Measurements from ENCODE around the gene VASP. TPM values are rescaled to one million over a fixed set of nuclear protein-coding genes. Genes with fewer than 3 reads are reported as not detected.

The VASP gene
- total and polyA plus RNA-seq, 2 donors: 61.2 to 138 TPM

DNA sequence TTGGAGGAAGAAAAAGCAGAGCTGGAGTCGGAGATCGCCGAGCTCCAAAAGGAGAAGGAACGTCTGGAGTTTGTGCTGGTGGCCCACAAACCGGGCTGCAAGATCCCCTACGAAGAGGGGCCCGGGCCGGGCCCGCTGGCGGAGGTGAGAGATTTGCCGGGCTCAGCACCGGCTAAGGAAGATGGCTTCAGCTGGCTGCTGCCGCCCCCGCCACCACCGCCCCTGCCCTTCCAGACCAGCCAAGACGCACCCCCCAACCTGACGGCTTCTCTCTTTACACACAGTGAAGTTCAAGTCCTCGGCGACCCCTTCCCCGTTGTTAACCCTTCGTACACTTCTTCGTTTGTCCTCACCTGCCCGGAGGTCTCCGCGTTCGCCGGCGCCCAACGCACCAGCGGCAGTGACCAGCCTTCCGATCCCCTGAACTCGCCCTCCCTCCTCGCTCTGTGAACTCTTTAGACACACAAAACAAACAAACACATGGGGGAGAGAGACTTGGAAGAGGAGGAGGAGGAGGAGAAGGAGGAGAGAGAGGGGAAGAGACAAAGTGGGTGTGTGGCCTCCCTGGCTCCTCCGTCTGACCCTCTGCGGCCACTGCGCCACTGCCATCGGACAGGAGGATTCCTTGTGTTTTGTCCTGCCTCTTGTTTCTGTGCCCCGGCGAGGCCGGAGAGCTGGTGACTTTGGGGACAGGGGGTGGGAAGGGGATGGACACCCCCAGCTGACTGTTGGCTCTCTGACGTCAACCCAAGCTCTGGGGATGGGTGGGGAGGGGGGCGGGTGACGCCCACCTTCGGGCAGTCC, 34.5 kb upstream of the VASP start:
- no peak overlapping the region for H3K27ac ChIP-seq (ENCODE audit: low read depth in 1 of 2, low read length in 1 of 2)
- no peak for DNase-seq (ENCODE audit: low read depth in 6 of 9, low spot score in 9 of 9)

DNA sequence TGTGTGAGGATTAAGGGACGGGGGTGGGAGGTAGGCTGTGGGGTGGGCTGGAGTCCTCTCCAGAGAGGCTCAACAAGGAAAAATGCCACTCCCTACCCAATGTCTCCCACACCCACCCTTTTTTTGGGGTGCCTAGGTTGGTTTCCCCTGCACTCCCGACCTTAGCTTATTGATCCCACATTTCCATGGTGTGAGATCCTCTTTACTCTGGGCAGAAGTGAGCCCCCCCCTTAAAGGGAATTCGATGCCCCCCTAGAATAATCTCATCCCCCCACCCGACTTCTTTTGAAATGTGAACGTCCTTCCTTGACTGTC, 34.0 kb upstream of the VASP start:
- peaks cover 0 to 24% of the 10 kb centered on the region in 2 donors for H3K9me3 ChIP-seq (ENCODE audit: control insufficient read depth in 2 of 2, insufficient read depth in 1 of 2, low read length in 1 of 2)
- 37% methylated on average over 5 of the region's 5 CpGs for WGBS
- no peak overlapping the region for H3K4me3 ChIP-seq (ENCODE audit: low read length in 2 of 2)
- H3K36me3 ChIP-seq (ENCODE audit: control insufficient read depth in 2 of 2, insufficient read depth in 2 of 2, low read length in 1 of 2): no peaks in the 10 kb centered on the region
- H3K27me3 ChIP-seq (ENCODE audit: control insufficient read depth in 2 of 2, insufficient read depth in 1 of 2, low read length in 1 of 2): peaks cover 48 to 96% of the 10 kb centered on the region in 2 donors
- peaks cover 13 to 39% of the 10 kb centered on the region in 2 donors for H3K4me1 ChIP-seq (ENCODE audit: control insufficient read depth in 2 of 2, insufficient read depth in 2 of 2, low read length in 2 of 2)
- no peak overlapping the region for H3K27ac ChIP-seq (ENCODE audit: low read depth in 1 of 2, low read length in 1 of 2)
- no peak for DNase-seq (ENCODE audit: low read depth in 6 of 9, low spot score in 9 of 9)

More for the DNA sequence above, 34.5 kb upstream of the VASP start:
- Histone ChIP-seq H3K27me3 (ENCODE audit: control insufficient read depth in 2 of 2, insufficient read depth in 1 of 2, low read length in 1 of 2) (peaks cover 52 to 97% of the 10 kb centered on the region in 2 donors), H3K36me3 (ENCODE audit: control insufficient read depth in 2 of 2, insufficient read depth in 2 of 2, low read length in 1 of 2) (no peaks in the 10 kb centered on the region), H3K4me3 (ENCODE audit: low read length in 2 of 2) (no peak overlapping the region), H3K4me1 (ENCODE audit: control insufficient read depth in 2 of 2, insufficient read depth in 2 of 2, low read length in 2 of 2) (peaks cover 18 to 40% of the 10 kb centered on the region in 2 donors), H3K9me3 (ENCODE audit: control insufficient read depth in 2 of 2, insufficient read depth in 1 of 2, low read length in 1 of 2) (peaks cover 0 to 24% of the 10 kb centered on the region in 2 donors)
- 24% methylated on average over 44 of the region's 44 CpGs for WGBS

DNA sequence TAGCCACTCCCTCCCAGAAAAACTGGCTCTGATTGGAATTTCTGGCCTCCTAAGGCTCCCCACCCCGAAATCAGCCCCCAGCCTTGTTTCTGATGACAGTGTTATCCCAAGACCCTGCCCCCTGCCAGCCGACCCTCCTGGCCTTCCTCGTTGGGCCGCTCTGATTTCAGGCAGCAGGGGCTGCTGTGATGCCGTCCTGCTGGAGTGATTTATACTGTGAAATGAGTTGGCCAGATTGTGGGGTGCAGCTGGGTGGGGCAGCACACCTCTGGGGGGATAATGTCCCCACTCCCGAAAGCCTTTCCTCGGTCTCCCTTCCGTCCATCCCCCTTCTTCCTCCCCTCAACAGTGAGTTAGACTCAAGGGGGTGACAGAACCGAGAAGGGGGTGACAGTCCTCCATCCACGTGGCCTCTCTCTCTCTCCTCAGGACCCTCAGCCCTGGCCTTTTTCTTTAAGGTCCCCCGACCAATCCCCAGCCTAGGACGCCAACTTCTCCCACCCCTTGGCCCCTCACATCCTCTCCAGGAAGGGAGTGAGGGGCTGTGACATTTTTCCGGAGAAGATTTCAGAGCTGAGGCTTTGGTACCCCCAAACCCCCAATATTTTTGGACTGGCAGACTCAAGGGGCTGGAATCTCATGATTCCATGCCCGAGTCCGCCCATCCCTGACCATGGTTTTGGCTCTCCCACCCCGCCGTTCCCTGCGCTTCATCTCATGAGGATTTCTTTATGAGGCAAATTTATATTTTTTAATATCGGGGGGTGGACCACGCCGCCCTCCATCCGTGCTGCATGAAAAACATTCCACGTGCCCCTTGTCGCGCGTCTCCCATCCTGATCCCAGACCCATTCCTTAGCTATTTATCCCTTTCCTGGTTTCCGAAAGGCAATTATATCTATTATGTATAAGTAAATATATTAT, 33.3 kb upstream of the VASP start:
- Histone ChIP-seq H3K27me3 (ENCODE audit: control insufficient read depth in 2 of 2, insufficient read depth in 1 of 2, low read length in 1 of 2) (peaks cover 48 to 90% of the 10 kb centered on the region in 2 donors), H3K36me3 (ENCODE audit: control insufficient read depth in 2 of 2, insufficient read depth in 2 of 2, low read length in 1 of 2) (no peaks in the 10 kb centered on the region), H3K4me1 (ENCODE audit: control insufficient read depth in 2 of 2, insufficient read depth in 2 of 2, low read length in 2 of 2) (peaks cover 8 to 39% of the 10 kb centered on the region in 2 donors), H3K9me3 (ENCODE audit: control insufficient read depth in 2 of 2, insufficient read depth in 1 of 2, low read length in 1 of 2) (peaks cover 0 to 20% of the 10 kb centered on the region in 2 donors), H3K4me3 (ENCODE audit: low read length in 2 of 2) (no peak overlapping the region), H3K27ac (ENCODE audit: low read depth in 1 of 2, low read length in 1 of 2) (no peak overlapping the region)
- 65% methylated on average over 27 of the region's 27 CpGs for WGBS
- no peak for DNase-seq (ENCODE audit: low read depth in 6 of 9, low spot score in 9 of 9)

DNA sequence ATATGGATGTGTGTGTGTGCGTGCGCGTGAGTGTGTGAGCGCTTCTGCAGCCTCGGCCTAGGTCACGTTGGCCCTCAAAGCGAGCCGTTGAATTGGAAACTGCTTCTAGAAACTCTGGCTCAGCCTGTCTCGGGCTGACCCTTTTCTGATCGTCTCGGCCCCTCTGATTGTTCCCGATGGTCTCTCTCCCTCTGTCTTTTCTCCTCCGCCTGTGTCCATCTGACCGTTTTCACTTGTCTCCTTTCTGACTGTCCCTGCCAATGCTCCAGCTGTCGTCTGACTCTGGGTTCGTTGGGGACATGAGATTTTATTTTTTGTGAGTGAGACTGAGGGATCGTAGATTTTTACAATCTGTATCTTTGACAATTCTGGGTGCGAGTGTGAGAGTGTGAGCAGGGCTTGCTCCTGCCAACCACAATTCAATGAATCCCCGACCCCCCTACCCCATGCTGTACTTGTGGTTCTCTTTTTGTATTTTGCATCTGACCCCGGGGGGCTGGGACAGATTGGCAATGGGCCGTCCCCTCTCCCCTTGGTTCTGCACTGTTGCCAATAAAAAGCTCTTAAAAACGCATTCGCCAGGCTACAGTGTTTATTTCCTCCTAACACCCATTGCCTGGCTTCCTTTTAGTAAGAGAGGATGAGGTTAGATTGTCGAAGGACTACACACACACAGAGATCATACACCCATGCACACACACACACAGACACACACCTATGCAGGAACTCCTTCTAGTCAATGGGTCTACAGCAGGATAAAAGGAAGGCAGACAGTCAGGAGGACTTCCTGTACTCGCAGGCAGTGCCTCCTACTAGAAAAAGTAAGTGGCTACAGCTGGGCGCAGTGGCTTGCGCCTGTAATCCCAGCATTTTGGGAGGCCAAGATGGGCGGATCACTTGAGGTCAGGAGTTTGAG, 32.4 kb upstream of the VASP start:
- WGBS: 73% methylated on average over 28 of the region's 28 CpGs
- no peak overlapping the region for H3K4me3 ChIP-seq (ENCODE audit: low read length in 2 of 2)
- no peak for DNase-seq (ENCODE audit: low read depth in 6 of 9, low spot score in 9 of 9)

DNA sequence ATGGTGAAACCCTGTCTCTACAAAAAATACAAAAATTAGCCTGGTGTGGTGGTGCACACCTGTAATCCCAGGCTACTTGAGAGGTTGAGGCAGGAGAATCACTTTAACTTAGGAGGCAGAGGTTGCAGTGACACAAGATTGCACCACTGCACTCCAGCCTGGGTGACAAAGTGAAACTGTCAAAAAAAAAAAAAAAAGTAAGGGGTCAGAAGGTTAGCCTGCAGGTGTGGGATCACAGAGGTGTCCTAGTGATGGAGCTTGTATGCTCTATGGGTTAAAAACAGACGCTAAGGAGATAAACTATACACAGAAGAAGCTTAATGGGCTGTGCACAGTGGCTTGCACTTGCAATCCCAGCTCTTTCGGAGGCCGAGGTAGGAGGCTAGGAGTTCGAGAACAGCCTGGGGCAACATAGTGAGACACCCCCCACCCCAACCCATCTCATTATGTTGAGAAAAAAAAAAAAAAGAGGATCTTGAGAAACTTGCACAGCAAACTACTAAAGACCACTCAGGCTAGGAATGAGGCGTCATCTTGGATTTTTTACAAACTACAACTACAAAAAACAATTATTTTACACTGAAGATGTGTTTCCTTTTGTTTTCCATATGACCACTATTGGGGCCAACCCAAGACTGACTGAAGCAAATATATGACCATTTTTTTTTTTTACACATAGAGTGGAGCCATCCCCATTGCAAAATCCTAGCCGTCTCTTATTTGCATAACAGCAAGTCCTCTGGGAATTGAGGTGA, 31.6 kb upstream of the VASP start:
- Histone ChIP-seq H3K9me3 (ENCODE audit: control insufficient read depth in 2 of 2, insufficient read depth in 1 of 2, low read length in 1 of 2) (peaks cover 0 to 5% of the 10 kb centered on the region in 2 donors), H3K4me3 (ENCODE audit: low read length in 2 of 2) (no peak overlapping the region), H3K27me3 (ENCODE audit: control insufficient read depth in 2 of 2, insufficient read depth in 1 of 2, low read length in 1 of 2) (peaks cover 51 to 75% of the 10 kb centered on the region in 2 donors), H3K4me1 (ENCODE audit: control insufficient read depth in 2 of 2, insufficient read depth in 2 of 2, low read length in 2 of 2) (peaks cover 0 to 26% of the 10 kb centered on the region in 2 donors), H3K36me3 (ENCODE audit: control insufficient read depth in 2 of 2, insufficient read depth in 2 of 2, low read length in 1 of 2) (no peaks in the 10 kb centered on the region), H3K27ac (ENCODE audit: low read depth in 1 of 2, low read length in 1 of 2) (no peak overlapping the region)
- DNase-seq (ENCODE audit: low read depth in 6 of 9, low spot score in 9 of 9): no peak
- WGBS: 92% methylated on average over 6 of the region's 6 CpGs

More for the DNA sequence above, 32.4 kb upstream of the VASP start:
- Histone ChIP-seq H3K9me3 (ENCODE audit: control insufficient read depth in 2 of 2, insufficient read depth in 1 of 2, low read length in 1 of 2) (peaks cover 0 to 10% of the 10 kb centered on the region in 2 donors), H3K36me3 (ENCODE audit: control insufficient read depth in 2 of 2, insufficient read depth in 2 of 2, low read length in 1 of 2) (no peaks in the 10 kb centered on the region), H3K27ac (ENCODE audit: low read depth in 1 of 2, low read length in 1 of 2) (no peak overlapping the region), H3K4me1 (ENCODE audit: control insufficient read depth in 2 of 2, insufficient read depth in 2 of 2, low read length in 2 of 2) (peaks cover 4 to 34% of the 10 kb centered on the region in 2 donors), H3K27me3 (ENCODE audit: control insufficient read depth in 2 of 2, insufficient read depth in 1 of 2, low read length in 1 of 2) (peaks cover 51 to 83% of the 10 kb centered on the region in 2 donors)

DNA sequence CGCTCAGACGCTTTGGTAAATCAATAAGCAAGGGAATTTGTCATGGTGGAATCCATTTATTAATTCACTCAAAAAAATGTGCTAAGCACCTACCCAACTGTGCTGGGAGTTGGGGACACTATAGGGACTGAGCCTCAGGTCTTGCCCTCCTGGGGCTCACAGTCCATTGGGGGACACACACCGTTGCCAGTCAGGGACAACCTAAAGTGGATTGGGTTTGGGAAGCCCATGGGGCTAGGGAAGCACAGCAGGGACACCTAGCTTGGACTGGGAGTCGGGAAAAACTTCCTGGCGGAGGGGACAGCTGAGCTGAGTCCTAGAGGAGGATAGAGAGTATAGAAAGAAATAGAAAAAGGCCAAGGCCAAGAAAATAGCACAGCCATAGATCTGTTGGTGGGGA, 31.0 kb upstream of the VASP start:
- peaks cover 0 to 5% of the 10 kb centered on the region in 2 donors for H3K9me3 ChIP-seq (ENCODE audit: control insufficient read depth in 2 of 2, insufficient read depth in 1 of 2, low read length in 1 of 2)
- H3K4me3 ChIP-seq (ENCODE audit: low read length in 2 of 2): no peak overlapping the region
- H3K4me1 ChIP-seq (ENCODE audit: control insufficient read depth in 2 of 2, insufficient read depth in 2 of 2, low read length in 2 of 2): peaks cover 0 to 25% of the 10 kb centered on the region in 2 donors
- no peak for DNase-seq (ENCODE audit: low read depth in 6 of 9, low spot score in 9 of 9)
- H3K36me3 ChIP-seq (ENCODE audit: control insufficient read depth in 2 of 2, insufficient read depth in 2 of 2, low read length in 1 of 2): no peaks in the 10 kb centered on the region
- H3K27ac ChIP-seq (ENCODE audit: low read depth in 1 of 2, low read length in 1 of 2): no peak overlapping the region
- 67% methylated on average over 5 of the region's 5 CpGs for WGBS
- peaks cover 46 to 74% of the 10 kb centered on the region in 2 donors for H3K27me3 ChIP-seq (ENCODE audit: control insufficient read depth in 2 of 2, insufficient read depth in 1 of 2, low read length in 1 of 2)

DNA sequence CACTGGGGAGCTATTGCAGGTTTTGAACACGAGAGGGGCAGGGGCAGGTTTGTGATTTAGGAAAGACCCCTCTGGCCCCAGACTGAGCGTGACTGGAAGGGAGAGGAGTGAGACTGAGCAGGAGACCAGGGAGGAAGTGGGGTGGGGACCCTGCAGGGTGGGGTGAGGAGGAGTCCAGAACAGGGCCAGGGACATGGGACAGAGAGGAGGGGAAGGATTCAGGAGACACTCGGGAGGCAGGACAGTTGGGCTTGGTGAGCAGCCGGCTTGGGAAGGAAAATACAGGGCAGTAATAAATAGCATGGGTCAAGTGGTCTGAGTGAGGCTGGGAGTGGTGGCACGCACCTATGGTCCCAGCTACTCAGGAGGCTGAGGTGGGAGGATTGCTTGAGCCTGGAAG, 30.1 kb upstream of the VASP start:
- 49% methylated on average over 5 of the region's 5 CpGs for WGBS
- Histone ChIP-seq H3K27me3 (ENCODE audit: control insufficient read depth in 2 of 2, insufficient read depth in 1 of 2, low read length in 1 of 2) (peaks cover 39 to 66% of the 10 kb centered on the region in 2 donors), H3K9me3 (ENCODE audit: control insufficient read depth in 2 of 2, insufficient read depth in 1 of 2, low read length in 1 of 2) (peaks cover 0 to 5% of the 10 kb centered on the region in 2 donors), H3K36me3 (ENCODE audit: control insufficient read depth in 2 of 2, insufficient read depth in 2 of 2, low read length in 1 of 2) (no peaks in the 10 kb centered on the region), H3K27ac (ENCODE audit: low read depth in 1 of 2, low read length in 1 of 2) (no peak overlapping the region), H3K4me3 (ENCODE audit: low read length in 2 of 2) (no peak overlapping the region), H3K4me1 (ENCODE audit: control insufficient read depth in 2 of 2, insufficient read depth in 2 of 2, low read length in 2 of 2) (peaks cover 0 to 25% of the 10 kb centered on the region in 2 donors)
- DNase-seq (ENCODE audit: low read depth in 6 of 9, low spot score in 9 of 9): no peak
